ENCODE measurements around the gene IL36B.

IL36B gene

GRCh38 chr2:113009622-113010021 lies 43.0 kb downstream of the IL36B start:
- DNase-seq (ENCODE audit: low read depth): no peak

DNA sequence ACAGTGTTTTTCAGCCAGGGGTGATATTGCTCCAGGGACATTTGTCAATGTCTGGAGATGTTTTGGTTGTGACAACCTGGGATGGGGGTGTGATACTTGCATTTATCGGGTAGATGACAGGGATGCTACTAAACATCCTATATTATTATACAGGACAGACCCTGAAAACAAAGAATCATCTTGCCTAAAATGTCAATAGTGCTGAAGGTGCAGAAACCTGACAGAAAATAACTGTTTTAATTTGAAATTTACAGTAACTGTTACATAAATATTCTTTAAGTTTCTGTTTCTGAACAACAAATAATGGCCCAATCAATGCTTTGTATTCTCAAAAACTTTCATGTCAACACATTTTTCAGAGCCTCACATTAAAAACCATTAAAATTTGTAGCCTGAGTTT lies 45.4 kb downstream of the IL36B start:
- no peak for DNase-seq (ENCODE audit: low read depth)

DNA sequence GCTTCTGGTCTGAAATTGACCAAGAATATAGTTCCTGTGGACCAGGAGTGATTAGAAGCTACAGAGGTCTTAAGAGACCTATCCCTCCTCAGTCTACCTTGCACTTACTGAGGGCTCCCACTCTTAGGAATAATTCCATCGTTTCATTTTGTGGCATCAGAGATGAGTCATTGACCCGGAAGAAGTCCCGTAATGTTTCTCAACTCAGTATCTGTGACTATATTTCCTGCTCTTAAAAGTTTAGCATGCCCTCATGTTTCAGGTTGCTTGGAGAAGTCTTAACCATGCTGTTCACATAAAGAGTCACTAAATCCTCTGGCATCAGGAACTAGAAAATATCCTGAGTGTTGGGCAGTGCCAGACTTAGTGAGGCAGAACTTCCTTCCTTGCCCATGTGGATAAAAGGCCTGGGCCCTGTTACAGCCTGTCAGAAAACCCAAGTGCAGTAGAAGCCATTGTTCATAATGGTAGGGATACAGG lies 47.6 kb downstream of the IL36B start, which contains the start of gene IL36A:
Gene IL36A, plus strand, starts transcription at position 430 of the 480 bp plus-strand sequence. CDS start 413 bp downstream, outside the sequence.
- no peak for DNase-seq (ENCODE audit: low read depth)

DNA sequence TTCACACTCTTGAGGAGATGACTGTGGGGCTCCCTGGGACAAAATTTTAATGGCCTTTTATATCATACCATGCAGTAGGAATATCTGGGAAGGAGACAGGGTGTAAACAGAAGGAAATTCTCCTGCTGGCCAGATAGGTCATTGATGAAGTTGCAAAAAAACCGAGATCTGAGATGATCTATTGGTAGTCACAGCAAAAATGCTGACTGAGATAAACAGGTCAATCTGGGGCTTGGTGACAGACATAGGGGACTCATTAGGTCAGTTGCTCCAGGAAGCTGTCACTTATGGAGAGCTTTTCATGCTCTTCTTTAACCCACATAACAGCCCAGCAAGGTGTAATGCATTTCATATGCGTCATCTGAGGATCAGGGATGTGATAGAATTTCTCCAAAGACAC lies 50.0 kb downstream of the IL36B start:
- no peak for DNase-seq (ENCODE audit: low read depth)

DNA sequence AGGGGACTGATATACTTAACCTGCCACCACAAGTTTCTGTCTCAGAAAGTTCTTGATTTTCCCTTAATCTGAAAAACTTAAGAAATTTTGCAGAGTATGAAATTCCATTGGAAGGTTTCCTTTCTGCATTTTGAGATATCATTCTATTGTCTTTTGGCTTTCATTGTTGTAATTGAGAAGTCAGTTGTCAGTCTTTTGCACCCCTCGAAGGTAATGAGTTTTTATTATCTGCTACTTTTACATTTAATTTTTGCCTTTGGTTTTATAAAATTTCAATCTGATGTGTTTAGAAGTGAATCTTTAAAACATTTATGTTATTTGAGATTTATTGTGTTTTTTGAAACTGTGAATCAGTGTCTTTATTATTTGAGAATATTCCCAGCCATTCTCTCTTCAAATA lies 52.2 kb downstream of the IL36B start:
- DNase-seq (ENCODE audit: low read depth): no peak

- DNase-seq (ENCODE audit: low read depth): no peak
These were observed 55.5 kb downstream of the IL36B start for GRCh38 chr2:112997151-112997550.

DNA sequence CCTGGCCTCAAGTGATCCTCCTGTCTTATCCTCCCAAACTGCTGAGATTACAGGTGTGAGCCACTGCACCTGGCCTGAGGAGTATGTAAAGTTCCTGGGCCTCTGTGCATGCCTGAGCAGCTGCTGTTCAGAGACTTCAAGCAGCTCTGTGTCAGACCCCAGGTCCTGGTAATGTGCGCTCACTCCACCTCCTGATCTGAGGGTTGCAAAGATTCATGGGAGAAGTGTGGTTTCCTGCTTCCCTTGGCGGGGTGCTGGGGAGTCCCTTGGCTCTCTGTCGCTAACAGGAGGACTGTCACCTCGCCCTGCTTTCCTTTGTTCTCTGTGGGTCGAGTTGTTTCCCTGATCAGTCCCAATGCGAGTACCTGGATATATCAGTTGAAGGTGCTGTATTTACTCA lies 56.0 kb downstream of the IL36B start:
- no peak for DNase-seq (ENCODE audit: low read depth)

- DNase-seq (ENCODE audit: low read depth): no peak
These were observed 57.2 kb downstream of the IL36B start for GRCh38 chr2:112995346-112995920.

GRCh38 chr2:112994648-112995047 lies 58.0 kb downstream of the IL36B start:
- no peak for DNase-seq (ENCODE audit: low read depth)

DNA sequence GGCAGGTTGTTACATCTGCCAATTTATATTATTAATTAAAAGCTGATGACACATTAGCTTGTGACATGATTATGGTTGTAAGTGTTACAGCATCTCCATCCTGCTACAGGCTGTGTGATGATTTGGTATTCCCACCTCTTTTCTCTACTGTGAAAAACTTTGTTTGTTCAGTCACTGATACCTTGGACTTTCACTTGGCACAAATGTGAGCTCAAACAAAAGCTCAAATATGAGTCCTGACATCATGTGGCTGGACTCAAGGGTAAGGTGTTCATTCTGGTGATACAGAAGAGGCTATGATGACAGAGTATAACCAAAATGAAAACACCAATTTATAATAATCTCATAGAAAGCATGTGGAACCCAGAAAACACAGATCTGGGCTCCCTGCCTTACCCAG lies 58.8 kb downstream of the IL36B start:
- no peak for DNase-seq (ENCODE audit: low read depth)

GRCh38 chr2:112989611-112990010 lies 63.1 kb downstream of the IL36B start:
- no peak for DNase-seq (ENCODE audit: low read depth)

GRCh38 chr2:112985090-112985489 lies 67.6 kb downstream of the IL36B start:
- DNase-seq (ENCODE audit: low read depth): no peak

DNA sequence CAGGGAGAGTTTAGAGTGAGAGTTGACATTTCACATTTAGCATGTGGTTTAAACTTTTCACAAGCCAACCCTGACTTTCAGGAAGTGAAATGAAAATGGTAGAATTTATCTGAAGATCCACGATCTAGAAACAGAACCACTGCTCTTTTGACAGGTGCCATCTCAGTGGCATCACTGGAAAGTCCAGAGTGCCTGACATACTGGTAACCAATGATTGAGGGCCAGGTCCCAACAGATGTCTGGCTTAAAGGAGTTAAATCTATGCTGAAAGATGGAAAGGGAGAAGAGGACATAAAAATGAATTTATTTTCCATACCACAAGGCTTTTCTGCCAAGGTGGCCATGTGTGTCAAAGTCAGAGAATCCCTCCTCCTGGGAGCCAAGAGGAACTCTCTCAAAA lies 72.1 kb downstream of the IL36B start:
- DNase-seq (ENCODE audit: low read depth): no peak

GRCh38 chr2:112979731-112980130 lies 72.9 kb downstream of the IL36B start:
- DNase-seq (ENCODE audit: low read depth): no peak

- no peak for DNase-seq (ENCODE audit: low read depth)
These were observed 75.1 kb downstream of the IL36B start, which contains the start of gene IL36G for GRCh38 chr2:112977559-112978056. Gene IL36G, plus strand, starts transcription at chr2:112978006. Its CDS starts 633 bp downstream, at chr2:112978639.

Measured in HS-5 (cell line).